Measurements from ENCODE around the gene FUT4.
"Not testable (repeated sequence)": the region's sequence is repeated elsewhere in the genome, so short reads cannot be mapped to it uniquely, and the experiment has no call there.

The FUT4 gene

DNA sequence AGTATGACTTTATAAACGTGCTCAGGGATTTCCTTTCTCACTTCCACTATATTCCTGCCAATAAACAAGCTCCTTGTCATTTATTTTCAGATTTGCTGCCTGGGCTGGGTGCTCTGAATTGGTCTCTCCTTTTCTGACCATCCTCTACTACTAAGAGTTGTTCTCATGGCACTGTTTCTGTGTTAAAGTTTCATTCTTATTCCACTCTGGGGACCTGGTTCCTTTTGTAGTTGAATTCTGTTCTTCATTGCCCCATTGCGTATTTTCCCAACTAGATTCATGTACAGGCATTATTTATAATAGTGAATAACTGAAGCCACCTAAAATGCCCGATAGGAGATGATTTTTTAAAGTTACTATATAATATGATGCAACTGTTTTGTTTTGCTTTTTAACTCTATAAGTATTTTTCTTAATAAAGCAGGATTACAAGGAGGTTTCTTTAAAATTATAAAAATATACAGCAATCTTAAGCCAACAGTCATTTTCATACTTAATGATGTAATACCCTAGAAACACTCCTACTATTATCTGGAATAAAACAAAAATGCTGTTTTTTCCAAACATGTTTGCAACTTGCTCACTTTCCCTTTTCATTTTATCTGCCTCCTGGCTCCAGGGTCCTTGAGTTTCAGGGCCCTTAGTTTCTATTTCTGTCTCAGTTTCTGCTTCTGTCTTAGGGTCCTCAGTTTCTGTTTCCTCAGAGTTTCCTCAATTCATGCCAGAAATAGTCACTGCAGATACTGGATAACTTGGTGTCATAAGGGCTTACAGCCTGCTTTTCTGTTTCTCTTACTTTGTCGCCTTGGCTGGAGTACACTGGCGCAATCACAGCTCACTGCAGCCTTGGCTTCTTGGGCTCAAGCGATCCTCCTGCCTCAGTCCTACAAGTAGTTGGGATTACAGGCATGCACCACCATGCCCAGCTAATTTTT lies 9.8 kb upstream of the FUT4 start:
- no peak for DNase-seq

DNA sequence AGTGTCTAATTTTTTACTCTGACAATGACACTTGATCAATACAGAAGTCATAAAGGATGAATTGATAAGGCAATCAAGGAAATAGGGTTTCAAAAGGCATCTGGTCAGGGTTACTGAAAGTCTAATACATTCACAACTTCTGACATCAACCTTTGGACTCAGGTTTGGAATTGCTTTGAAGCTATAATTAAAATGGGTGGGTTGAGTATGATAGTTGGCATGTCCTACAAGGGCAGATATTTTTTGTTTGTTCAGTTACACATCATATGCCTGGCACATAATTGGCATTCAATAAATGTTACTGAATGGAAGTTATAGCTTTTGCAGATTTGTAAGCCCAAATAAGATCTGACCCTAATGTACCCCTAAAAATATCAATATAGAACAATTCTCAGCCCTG lies 7.3 kb upstream of the FUT4 start:
- DNase-seq = no peak

DNA sequence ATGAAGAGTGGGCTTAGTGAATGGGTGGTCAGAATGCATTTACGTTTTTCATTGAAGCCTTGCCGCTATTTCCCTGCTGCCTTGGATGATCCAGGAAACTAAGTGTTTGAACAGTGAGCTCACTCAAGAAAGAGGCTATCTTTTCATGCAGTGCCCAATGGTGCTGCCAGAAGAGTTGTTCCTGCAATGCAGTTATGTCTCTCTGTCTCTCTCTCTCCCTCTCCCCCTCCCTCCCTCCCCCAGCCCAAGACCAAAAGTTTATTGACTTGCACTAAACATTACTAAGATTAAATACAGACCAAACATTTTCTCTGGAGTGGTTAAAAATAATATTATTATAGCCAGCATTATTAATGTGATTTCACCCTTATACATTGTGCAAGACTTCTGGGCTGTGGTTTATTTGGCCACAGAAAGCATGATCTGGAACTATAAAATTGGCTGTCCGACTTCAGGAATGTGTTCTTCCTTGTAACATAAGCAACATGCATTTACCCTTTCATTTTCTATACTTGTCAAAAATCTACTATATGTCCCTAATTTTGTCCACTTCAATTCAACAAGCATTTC lies 6.6 kb upstream of the FUT4 start:
- DNase-seq = no peak

DNA sequence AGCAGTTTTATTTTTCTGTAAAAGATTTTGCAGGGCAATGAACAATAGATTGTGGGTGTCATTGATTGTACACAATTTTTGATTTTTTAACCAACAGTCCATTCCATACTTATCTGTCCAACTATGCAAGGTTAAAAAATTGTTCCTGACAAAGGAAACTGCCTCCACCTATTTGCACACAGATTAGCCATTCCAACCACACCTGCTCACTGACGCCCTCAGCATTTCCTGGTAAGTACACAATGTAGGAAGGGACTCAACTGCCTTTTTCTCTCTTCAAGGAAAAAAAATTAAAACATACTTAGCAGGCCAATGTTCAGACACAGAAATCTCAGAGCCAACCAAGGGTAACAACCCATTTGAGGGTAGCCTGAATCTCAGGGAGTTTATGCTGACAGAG lies 4.3 kb upstream of the FUT4 start:
- no peak for DNase-seq

DNA sequence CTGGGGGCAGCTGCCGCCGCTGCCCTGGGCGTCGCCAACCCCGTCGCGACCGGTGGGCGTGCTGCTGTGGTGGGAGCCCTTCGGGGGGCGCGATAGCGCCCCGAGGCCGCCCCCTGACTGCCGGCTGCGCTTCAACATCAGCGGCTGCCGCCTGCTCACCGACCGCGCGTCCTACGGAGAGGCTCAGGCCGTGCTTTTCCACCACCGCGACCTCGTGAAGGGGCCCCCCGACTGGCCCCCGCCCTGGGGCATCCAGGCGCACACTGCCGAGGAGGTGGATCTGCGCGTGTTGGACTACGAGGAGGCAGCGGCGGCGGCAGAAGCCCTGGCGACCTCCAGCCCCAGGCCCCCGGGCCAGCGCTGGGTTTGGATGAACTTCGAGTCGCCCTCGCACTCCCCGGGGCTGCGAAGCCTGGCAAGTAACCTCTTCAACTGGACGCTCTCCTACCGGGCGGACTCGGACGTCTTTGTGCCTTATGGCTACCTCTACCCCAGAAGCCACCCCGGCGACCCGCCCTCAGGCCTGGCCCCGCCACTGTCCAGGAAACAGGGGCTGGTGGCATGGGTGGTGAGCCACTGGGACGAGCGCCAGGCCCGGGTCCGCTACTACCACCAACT lies 1.0 kb downstream of the FUT4 start:
- no peak for DNase-seq

DNA sequence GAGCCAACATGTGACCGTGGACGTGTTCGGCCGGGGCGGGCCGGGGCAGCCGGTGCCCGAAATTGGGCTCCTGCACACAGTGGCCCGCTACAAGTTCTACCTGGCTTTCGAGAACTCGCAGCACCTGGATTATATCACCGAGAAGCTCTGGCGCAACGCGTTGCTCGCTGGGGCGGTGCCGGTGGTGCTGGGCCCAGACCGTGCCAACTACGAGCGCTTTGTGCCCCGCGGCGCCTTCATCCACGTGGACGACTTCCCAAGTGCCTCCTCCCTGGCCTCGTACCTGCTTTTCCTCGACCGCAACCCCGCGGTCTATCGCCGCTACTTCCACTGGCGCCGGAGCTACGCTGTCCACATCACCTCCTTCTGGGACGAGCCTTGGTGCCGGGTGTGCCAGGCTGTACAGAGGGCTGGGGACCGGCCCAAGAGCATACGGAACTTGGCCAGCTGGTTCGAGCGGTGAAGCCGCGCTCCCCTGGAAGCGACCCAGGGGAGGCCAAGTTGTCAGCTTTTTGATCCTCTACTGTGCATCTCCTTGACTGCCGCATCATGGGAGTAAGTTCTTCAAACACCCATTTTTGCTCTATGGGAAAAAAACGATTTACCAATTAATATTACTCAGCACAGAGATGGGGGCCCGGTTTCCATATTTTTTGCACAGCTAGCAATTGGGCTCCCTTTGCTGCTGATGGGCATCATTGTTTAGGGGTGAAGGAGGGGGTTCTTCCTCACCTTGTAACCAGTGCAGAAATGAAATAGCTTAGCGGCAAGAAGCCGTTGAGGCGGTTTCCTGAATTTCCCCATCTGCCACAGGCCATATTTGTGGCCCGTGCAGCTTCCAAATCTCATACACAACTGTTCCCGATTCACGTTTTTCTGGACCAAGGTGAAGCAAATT lies 1.8 kb downstream of the FUT4 start:
- DNase-seq = no peak

DNA sequence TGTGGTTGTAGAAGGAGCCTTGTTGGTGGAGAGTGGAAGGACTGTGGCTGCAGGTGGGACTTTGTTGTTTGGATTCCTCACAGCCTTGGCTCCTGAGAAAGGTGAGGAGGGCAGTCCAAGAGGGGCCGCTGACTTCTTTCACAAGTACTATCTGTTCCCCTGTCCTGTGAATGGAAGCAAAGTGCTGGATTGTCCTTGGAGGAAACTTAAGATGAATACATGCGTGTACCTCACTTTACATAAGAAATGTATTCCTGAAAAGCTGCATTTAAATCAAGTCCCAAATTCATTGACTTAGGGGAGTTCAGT lies 2.4 kb downstream of the FUT4 start:
- no peak for DNase-seq

DNA sequence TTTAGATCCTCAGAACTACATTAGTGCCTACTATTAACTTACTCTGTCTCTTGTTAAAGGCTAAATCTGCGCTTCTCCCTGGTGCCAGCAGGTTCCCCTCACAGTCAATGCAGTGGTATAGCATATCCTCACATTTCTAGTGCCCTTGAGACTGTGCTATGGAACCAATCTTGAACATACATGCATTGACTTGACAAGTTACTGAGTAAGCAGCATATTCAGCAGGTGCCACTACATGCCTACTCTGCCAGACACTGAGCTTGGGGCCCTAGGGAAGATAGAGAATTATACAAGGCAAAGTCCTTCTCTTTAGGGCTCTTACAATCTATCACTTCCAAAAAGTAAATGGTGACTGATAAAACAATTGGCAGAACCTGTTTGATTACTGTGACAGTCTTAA lies 3.2 kb downstream of the FUT4 start:
- DNase-seq = no peak

DNA sequence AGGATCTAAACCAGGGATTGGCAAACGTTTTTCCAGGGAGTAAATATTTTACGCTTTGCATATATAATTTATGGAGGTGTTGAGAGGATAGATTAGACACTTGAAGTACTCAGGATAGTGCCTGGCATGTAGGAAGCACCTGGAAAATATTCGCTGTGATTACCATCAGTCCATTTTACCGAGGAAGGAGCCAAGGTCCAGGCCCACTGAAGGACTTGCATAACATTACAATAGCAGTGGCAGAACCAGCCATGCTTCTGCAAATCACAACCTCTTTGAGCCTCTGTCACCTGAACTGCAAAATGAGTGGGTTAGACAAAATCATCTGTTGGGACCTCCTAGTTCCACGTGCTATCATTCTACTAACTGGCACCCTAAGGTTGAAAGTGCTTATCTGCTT lies 5.4 kb downstream of the FUT4 start:
- no peak for DNase-seq

DNA sequence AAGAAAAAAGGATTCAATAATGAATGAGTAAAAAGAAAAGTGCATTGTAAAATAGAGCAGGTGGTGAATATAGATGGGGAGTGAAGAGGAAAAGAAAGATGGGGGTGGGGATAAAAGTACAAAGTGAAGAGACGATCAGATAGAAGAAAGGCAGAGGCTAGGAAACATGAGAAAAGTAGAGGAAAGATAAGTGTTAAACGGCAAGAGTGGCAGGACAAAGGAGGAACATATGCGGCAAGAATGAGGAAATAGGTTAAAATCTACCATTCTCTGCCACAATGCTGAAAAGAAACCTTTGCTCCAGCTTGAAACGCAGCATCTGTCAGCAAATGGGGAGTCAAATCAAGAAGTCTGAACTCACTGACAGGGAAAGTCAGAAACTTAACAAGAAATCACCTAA lies 6.8 kb downstream of the FUT4 start:
- no peak for DNase-seq

DNA sequence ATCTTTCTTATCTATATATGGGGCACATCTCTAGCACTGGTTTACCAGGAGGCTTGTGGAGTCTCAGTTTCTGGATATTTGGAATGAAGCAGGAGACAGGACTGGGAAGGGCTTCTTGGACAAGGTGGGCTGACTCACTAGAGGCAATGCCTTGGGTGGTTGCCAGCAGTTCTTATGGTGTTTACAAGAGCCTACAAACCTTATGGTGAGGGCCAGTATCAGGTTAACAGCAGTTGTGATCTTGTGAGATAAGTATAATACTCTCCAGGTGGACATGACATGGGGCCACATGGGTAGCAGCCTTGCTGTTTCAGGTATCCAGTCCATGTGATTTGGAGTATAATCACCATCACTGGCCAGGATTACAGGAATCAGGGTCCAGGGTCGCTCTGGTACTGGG lies 10.2 kb downstream of the FUT4 start:
- peak; percentile 84 for DNase-seq

DNA sequence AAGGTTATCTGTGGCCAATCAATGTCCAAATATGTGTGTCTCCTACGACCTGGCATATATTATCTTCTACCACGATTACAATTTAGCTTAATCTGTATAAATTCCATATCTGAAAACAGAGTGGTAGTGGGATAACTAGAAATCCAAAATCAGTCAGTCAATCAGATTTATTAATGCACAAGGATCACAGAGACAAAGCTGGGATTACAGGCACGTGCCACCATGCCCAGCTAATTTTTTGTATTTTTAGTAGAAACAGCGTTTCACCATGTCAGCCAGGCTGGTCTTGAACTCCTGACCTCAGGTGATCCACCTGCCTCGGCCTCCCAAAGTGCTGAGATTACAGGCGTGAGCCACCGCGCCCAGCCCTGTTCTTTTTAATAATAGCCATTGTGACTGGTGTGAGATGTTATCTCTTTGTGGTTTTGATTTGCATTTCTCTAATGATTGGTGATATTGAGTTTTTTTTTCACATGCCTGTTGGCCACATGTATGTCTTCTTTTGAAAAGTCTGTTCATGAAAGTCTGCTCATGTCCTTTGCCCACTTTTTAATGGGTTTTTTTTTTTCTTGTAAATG lies 12.1 kb downstream of the FUT4 start:
- not testable (repeated sequence) for DNase-seq

DNA sequence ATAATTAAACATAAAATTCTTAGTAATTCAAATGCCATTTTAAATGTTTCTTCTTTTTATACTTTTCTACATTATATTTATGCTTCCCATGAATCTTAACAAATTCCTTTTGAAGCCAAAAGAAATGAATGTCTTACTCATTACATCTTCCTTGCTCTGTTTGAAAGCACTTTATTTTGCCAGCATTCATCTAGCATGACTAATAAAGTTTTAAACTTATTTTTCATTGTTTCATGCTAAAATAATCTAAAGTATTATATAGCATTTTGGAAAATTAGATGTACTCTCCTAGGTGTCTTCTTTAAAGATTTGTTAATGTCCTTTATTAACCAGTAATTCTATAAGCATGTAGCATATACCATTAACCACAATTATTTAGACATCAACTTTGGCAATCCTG lies 13.7 kb downstream of the FUT4 start:
- no peak for DNase-seq

DNA sequence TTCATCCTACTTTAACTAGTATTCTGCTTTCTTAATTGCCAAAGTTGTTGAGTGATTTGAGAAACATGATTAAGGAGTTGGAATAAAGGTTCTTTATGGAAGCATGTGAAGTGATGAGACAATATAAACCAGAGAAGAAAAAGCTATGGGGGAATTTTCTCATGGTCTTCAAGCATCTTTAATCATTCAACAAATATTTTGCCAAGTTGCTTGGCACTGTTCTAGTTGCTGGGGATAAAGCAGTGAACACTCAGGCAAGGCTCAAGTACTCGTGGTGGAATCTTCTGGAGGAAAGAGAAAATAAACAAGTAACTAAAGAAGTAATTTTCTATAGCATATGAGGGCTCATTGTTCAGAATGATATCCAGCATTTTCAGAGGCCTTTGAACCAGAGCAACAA lies 14.3 kb downstream of the FUT4 start:
- DNase-seq = no peak

DNA sequence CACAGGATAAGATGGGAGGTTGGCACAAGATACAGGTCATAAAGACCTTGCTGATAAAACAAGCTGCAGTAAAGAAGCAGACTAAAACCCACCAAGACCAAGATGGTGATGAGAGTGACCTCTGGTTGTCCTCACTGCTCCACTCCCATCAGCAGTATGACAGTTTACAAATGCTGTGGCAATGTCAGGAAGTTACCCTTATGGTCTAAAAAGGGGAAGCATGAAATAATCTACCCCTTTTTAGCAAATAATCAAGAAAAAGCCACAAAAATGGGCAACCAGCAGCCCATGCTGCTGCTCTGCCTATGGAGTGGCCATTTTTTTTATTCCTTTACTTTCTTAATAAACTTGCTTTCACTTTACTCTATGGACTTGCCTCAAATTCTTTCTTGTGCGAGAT lies 14.7 kb downstream of the FUT4 start:
- DNase-seq = no peak

DNA sequence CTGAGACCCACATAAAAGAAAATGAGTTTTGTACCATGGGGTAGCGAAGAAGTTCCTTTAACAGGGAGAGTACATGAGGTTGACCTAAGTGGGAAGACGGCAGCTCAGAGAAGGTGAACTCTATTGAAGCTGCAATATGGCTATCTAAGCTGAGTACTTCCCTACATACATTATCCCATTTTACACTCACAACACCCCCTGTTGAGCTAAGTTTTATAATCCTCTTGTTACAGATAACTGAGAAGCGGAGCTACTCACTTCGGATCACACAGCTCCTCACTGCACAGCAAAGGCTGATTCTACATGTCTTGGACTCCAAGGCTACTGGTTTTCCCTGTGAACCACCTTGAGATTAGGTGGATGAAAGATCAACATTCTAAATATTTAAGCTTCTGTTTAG lies 15.2 kb downstream of the FUT4 start:
- no peak for DNase-seq

DNA sequence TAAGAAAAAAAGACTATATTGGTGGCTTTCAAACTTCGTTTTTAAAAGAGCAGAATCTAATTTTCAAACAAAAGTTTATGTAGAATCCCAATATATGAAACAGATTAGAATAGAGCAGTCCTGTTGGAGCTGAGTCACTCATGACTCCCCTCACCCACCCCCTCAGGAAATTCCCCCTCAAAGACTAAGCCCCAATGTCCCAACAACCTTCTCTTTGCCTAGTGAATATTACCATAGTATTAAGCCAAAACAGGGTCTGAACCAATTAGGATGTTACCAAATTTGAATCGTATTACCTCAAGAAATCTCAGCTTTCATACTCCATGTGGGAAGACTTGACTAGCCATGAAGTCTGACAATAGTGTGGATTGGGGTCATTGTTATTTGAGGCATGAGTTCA lies 15.6 kb downstream of the FUT4 start:
- DNase-seq = no peak

DNA sequence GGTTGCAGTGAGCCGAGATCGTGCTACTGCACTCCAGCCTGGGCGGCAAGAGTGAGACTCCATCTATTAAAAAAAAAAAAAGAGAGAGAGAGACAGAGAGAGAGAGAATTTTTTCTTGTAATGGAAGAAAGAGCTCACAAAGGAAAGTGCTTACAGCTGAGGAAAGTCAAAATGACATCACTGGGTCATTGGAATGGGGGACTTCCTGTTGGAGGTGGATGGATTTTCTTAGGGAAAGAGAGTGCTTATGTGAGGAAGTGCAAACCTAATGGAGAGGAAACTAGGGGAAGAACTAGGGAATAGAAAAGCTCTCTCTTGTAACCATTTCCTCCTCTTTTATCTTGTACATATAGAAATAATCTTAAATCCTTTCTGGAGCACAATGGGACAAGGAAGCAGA lies 17.1 kb downstream of the FUT4 start:
- DNase-seq = no peak

DNA sequence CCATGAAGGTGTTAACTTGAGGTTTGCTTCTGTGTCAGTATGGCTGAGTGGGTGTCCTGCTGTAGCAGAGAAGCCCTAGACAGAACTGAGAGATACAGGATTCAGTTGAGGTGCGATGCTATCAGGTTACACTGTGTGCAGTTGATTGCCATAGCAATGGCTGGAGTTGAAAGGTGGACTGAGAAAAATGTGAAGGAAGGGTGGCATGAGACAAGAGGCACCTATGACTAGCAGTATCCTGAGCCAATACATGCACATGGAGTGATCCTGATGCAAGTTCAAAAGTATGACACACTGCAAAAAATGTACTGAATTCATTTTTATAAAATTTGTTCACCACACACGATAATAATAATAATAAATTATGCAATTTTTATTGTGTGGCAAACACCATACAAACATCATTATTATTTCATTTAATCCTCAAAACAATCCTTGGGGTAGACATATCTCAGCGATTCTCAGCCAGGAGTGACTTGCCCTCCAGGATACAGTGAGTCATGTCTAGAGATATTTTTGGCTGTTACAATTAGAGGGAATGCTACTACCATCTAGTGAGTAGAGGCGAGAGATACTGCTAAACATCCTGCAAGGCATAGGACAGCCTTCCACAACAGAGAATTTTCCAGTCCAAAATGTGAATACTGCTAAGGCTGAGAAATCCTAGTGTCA lies 19.6 kb downstream of the FUT4 start:
- no peak for DNase-seq

DNA sequence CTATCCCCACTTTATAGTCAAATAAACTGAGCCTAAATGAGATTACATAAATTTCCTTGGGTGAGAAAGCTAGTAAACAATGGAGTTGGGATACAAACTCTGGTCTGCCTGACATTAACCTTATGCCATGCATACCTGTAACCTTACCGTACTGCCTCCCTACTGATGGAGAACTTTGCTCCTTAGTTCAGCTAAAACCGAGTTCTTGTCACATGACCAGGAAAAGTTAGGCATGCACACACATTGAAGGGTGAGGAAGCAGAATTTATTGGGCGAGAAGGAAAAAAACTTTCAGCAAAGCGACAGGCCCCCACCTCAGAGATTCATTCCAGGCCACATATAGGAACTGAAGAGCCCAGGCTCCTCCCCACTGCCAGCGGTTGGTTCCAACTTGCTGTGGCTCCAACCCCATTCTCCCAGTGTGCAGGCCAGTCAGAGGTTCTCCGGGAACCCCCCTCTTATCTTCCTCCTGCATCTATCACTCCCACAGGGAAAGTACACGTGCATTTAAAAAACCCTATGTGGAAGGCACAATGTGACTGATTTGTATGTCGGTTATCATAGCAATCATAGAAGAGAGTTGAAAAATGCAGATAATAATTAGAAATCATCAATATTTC lies 20.2 kb downstream of the FUT4 start:
- DNase-seq = no peak

DNA sequence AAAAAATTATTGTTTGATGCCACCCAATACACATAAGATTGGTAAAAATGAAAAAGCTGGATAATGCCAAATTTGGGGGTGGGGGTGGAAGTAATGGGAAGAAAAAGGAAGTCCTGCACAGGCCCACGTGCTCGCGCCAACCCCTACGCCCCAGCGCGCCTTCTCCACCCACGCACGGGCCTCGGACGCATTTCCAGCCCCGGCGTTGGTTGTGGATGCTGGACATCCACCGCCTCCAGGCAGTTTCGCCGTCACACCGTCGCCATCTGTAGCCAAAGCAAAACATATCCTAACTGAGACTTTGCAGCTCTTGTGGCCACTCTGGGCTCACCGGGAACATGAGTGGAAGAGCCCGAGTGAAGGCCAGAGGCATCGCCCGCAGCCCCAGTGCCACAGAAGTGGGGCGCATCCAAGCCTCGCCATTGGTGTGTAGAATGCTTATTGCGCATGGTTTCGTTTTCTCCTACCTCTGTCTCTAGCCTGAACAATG lies 23.5 kb downstream of the FUT4 start, which contains the start of gene PIWIL4:
TSS of gene PIWIL4 (plus strand) at position 188 of the 490 bp plus-strand sequence. CDS start at position 339, 151 bp downstream.
- DNase-seq = no peak

DNA sequence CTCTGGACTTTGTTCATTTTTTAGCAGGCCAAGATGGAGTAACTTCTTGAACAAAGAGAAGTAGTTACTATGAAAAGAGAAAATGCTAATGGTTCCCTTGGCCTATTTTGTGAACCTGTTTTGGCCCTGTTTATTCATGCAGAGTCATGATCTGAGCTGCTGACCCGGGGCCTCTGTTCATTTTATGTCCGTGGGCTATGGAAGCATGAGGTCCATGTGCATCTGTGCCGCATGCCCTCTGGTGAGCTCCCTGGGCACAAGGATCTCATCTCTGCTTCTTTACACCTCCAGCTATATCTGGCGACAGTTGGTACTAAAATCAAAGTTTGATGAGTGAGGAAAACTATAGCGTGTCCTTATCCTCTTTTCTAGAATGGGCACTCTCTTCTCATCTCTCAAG lies 24.5 kb downstream of the FUT4 start:
- no peak for DNase-seq
